ENCODE results near the gene KRTAP9-3. TPM values are rescaled to one million over a fixed set of nuclear protein-coding genes. Genes with fewer than 3 reads are reported as not detected.
"Not testable (repeated sequence)": the region's sequence is repeated elsewhere in the genome, so short reads cannot be mapped to it uniquely, and the experiment has no call there.

The KRTAP9-3 gene
- total and polyA plus RNA-seq, 8 donors: not detected

DNA sequence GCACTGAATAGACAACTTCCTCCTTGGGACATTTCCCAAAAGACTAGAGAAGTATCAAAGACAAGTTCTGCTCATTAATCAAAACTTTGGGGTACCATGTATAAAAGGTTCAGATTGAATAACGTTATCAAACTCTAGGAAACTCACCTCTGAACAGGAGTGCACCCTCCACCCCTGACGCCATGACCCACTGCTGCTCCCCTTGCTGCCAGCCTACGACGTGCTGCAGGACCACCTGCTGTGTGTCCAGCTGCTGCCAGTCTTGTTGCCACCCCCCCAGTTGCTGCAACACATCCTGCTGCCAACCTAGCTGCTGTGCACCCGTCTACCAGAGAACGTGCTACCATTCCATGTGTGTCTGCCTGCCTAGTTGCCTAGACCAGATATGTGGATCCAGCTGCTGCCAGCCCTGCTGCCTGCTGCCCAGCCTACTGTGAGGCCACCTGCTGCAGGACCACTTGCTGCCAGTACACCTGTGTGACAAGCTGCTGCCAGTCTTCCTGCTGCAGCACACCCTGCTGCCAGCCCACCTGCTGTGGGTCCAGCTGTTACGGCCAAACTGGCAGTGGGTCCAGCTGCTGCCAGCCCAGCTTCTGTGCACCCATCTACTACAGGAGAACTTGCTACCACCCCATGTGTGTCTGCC lies 19.6 kb upstream of the KRTAP9-3 start:
- TF ChIP-seq EP300 (IDR thresholded peaks at IDR 0.05): no peak
- TF ChIP-seq POLR2A (IDR thresholded peaks at IDR 0.05): no peak
- TF ChIP-seq POLR2AphosphoS5 (IDR thresholded peaks at IDR 0.05): no peak
- TF ChIP-seq, protein P1, sequence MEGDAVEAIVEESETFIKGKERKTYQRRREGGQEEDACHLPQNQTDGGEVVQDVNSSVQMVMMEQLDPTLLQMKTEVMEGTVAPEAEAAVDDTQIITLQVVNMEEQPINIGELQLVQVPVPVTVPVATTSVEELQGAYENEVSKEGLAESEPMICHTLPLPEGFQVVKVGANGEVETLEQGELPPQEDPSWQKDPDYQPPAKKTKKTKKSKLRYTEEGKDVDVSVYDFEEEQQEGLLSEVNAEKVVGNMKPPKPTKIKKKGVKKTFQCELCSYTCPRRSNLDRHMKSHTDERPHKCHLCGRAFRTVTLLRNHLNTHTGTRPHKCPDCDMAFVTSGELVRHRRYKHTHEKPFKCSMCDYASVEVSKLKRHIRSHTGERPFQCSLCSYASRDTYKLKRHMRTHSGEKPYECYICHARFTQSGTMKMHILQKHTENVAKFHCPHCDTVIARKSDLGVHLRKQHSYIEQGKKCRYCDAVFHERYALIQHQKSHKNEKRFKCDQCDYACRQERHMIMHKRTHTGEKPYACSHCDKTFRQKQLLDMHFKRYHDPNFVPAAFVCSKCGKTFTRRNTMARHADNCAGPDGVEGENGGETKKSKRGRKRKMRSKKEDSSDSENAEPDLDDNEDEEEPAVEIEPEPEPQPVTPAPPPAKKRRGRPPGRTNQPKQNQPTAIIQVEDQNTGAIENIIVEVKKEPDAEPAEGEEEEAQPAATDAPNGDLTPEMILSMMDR (IDR thresholded peaks at IDR 0.05): no peak
- WGBS, 5 donors: 61 to 72% (median 65%) methylated on average over 7 of the region's 7 CpGs
- no peak overlapping the region for H3K27ac ChIP-seq

DNA sequence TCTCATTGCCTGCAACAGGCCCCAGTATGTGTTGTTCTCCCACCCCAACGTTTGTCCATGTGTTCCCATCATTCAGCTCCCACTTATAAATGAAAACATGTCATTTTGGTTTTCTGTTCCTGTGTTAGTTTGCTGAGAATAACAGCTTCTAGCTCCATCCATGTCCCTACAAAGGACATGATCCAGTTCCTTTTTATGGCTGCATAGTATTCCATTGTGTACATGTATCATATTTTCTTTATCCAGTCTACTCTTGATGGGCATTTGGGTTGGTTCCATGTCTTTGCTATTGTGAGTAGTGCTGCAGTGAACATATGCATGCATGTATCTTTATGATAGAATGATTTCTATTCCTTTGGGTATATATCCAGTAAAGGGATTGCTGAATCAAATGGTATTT lies 16.6 kb upstream of the KRTAP9-3 start:
- TF ChIP-seq, protein P1 (IDR thresholded peaks at IDR 0.05): no peak
- no peak for TF ChIP-seq POLR2A (IDR thresholded peaks at IDR 0.05)
- no peak for TF ChIP-seq POLR2AphosphoS5 (IDR thresholded peaks at IDR 0.05)
- TF ChIP-seq EP300 (IDR thresholded peaks at IDR 0.05): no peak
- Histone ChIP-seq H3K36me3 (no peaks in the 10 kb centered on the region), H3K9me3 (peaks cover 0 to 3% (median 0%) of the 10 kb centered on the region in 4 donors), H3K4me3 (no peak overlapping the region), H3K4me1 (no peaks in the 10 kb centered on the region), H3K27me3 (peaks cover 0 to 17% (median 11%) of the 10 kb centered on the region in 3 donors), H3K27ac (no peak overlapping the region)
- intact Hi-C loops (cut with DNase I; ENCODE audit: low total_unique reads): no loop called here
- DNase-seq: no peak
- WGBS, 5 donors: 73 to 80% (median 76%) methylated on average over 1 of the region's 1 CpG

More for the DNA sequence above, 19.6 kb upstream of the KRTAP9-3 start:
- intact Hi-C loops (cut with DNase I; ENCODE audit: low total_unique reads): no loop called here
- H3K4me3 ChIP-seq: no peak overlapping the region
- H3K27me3 ChIP-seq: peaks cover 0 to 30% (median 11%) of the 10 kb centered on the region in 3 donors
- DNase-seq: peak in 1 of 2 donors; percentile 3
- H3K4me1 ChIP-seq: no peaks in the 10 kb centered on the region
- H3K9me3 ChIP-seq: no peaks in the 10 kb centered on the region
- no peaks in the 10 kb centered on the region for H3K36me3 ChIP-seq

DNA sequence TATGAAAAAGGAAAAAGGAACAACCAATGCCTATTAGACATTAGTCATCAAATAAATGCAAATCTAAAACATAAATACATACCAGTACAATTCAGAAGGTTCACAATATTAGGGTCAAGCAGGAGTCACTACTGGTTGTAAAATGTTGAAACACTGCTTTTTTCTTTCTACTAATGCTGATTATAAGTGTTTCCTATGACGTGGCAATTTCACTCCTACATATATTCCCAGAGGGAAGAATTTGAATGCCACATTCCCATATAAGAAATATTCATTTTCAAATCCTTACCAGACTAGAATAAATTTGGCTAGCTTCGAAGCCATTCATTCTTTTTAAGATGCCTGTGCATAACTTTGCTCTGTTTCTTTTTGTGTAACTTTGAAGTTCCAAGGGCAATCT lies 8.4 kb upstream of the KRTAP9-3 start:
- H3K4me3 ChIP-seq: no peak overlapping the region
- H3K9me3 ChIP-seq: peaks cover 0 to 3% (median 0%) of the 10 kb centered on the region in 4 donors
- no peak for TF ChIP-seq POLR2A (IDR thresholded peaks at IDR 0.05)
- TF ChIP-seq EP300 (IDR thresholded peaks at IDR 0.05): no peak
- TF ChIP-seq POLR2AphosphoS5 (IDR thresholded peaks at IDR 0.05): no peak
- TF ChIP-seq, protein P1 (IDR thresholded peaks at IDR 0.05): no peak
- WGBS, 5 donors: 71 to 79% (median 75%) methylated on average over 2 of the region's 2 CpGs
- no peaks in the 10 kb centered on the region for H3K36me3 ChIP-seq
- DNase-seq: no peak
- H3K27ac ChIP-seq: no peak overlapping the region
- H3K27me3 ChIP-seq: no peaks in the 10 kb centered on the region
- no peaks in the 10 kb centered on the region for H3K4me1 ChIP-seq
- intact Hi-C loops (cut with DNase I; ENCODE audit: low total_unique reads): no loop called here

DNA sequence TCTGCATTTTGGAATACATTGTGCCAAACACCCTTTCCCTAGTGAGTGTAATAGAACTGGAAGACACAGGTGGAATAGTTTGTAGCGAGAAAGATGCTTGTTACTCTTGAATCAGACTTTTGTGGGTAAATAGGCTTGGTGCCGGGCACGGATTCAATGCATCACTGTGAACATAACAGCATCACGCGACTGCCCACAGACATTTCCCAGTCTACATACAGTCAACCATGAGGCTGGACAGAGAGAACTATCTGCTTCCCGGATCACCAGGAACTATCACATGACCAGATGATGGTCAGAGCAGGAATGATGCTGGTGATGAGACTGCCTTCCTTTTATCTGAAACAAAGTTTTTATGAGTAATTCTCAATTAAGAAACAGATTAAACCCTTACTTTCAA lies 6.2 kb upstream of the KRTAP9-3 start:
- 89 to 95% (median 92%) methylated on average over 6 of the region's 6 CpGs for WGBS, 5 donors
- no peaks in the 10 kb centered on the region for H3K27me3 ChIP-seq
- H3K36me3 ChIP-seq: no peaks in the 10 kb centered on the region
- intact Hi-C loops (cut with DNase I; ENCODE audit: low total_unique reads): no loop called here
- H3K27ac ChIP-seq: no peak overlapping the region
- H3K4me3 ChIP-seq: no peak overlapping the region
- no peaks in the 10 kb centered on the region for H3K9me3 ChIP-seq
- H3K4me1 ChIP-seq: no peaks in the 10 kb centered on the region
- DNase-seq: no peak
- TF ChIP-seq, protein P1 (IDR thresholded peaks at IDR 0.05): no peak
- TF ChIP-seq POLR2A (IDR thresholded peaks at IDR 0.05) (no peak), EP300 (IDR thresholded peaks at IDR 0.05) (no peak), POLR2AphosphoS5 (IDR thresholded peaks at IDR 0.05) (no peak)

DNA sequence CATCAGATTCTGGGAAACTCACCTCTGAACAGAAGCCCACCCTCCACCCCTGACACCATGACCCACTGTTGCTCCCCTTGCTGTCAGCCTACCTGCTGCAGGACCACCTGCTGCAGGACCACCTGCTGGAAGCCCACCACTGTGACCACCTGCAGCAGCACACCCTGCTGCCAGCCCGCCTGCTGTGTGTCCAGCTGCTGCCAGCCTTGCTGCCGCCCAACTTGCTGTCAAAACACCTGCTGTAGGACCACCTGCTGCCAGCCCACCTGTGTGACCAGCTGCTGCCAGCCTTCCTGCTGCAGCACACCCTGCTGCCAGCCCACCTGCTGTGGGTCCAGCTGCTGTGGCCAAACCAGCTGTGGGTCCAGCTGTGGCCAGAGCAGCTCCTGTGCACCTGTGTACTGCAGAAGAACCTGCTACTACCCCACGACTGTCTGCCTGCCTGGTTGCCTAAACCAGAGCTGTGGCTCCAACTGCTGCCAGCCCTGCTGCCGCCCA lies 5.6 kb upstream of the KRTAP9-3 start, which contains the start of gene KRTAP9-2:
TSS of gene KRTAP9-2 (plus strand) at position 51 of the 498 bp plus-strand sequence. CDS start at position 58, 7 bp downstream.
- H3K36me3 ChIP-seq; H3K4me3 ChIP-seq; H3K9me3 ChIP-seq; H3K27ac ChIP-seq; H3K4me1 ChIP-seq; intact Hi-C loops (cut with DNase I; ENCODE audit: low total_unique reads); DNase-seq; H3K27me3 ChIP-seq: not testable (repeated sequence)
- WGBS, 5 donors: 41 to 68% (median 55%) methylated on average over 2 to 3 of the region's 4 CpGs
